HFF-Myc (cell line): Measurements from ENCODE around the gene RUSF1.
"Not testable (repeated sequence)": the region's sequence is repeated elsewhere in the genome, so short reads cannot be mapped to it uniquely, and the experiment has no call there.

Source experiments
- DNase-seq: peaks from one replicate; pipeline ENCODE4 v3.0.0-alpha.2; 2011; ENCODE audit warnings: low read depth; ENCODE audit errors: extremely low read depth
- H3K4me3 ChIP-seq: replicated peaks from 2 replicates; pipeline ENCODE4 v1.5.1; 2011; ENCODE audit warnings: low read depth, mild to moderate bottlenecking, control low read depth, low read length
- TF ChIP-seq, protein P1 (sequence below): IDR thresholded peaks from 2 replicates; pipeline ENCODE4 v1.5.1; 2012; ENCODE audit warnings: mild to moderate bottlenecking, low read depth, low read length, control low read depth; ENCODE audit errors: missing control alignments

RUSF1 gene

GRCh38 chr16:31507929-31508705, at the start of gene RUSF1:
Gene RUSF1 (minus strand): TSS chr16:31508391. CDS start chr16:31508373, 18 bp downstream.
- peak within 1 kb of the TSS; percentile 92 for H3K4me3 ChIP-seq
- no peak for DNase-seq
- TF ChIP-seq, protein P1, sequence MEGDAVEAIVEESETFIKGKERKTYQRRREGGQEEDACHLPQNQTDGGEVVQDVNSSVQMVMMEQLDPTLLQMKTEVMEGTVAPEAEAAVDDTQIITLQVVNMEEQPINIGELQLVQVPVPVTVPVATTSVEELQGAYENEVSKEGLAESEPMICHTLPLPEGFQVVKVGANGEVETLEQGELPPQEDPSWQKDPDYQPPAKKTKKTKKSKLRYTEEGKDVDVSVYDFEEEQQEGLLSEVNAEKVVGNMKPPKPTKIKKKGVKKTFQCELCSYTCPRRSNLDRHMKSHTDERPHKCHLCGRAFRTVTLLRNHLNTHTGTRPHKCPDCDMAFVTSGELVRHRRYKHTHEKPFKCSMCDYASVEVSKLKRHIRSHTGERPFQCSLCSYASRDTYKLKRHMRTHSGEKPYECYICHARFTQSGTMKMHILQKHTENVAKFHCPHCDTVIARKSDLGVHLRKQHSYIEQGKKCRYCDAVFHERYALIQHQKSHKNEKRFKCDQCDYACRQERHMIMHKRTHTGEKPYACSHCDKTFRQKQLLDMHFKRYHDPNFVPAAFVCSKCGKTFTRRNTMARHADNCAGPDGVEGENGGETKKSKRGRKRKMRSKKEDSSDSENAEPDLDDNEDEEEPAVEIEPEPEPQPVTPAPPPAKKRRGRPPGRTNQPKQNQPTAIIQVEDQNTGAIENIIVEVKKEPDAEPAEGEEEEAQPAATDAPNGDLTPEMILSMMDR: no peak

GRCh38 chr16:31542763-31543162, 34.6 kb upstream of the RUSF1 start:
- no peak for DNase-seq
- TF ChIP-seq, protein P1: no peak
- no peak overlapping the region for H3K4me3 ChIP-seq

- not testable (repeated sequence) for H3K4me3 ChIP-seq, DNase-seq
Measured at GRCh38 chr16:31539762-31540161, 31.6 kb upstream of the RUSF1 start.

GRCh38 chr16:31538243-31538598, 30.0 kb upstream of the RUSF1 start:
- DNase-seq, H3K4me3 ChIP-seq: not testable (repeated sequence)

DNA sequence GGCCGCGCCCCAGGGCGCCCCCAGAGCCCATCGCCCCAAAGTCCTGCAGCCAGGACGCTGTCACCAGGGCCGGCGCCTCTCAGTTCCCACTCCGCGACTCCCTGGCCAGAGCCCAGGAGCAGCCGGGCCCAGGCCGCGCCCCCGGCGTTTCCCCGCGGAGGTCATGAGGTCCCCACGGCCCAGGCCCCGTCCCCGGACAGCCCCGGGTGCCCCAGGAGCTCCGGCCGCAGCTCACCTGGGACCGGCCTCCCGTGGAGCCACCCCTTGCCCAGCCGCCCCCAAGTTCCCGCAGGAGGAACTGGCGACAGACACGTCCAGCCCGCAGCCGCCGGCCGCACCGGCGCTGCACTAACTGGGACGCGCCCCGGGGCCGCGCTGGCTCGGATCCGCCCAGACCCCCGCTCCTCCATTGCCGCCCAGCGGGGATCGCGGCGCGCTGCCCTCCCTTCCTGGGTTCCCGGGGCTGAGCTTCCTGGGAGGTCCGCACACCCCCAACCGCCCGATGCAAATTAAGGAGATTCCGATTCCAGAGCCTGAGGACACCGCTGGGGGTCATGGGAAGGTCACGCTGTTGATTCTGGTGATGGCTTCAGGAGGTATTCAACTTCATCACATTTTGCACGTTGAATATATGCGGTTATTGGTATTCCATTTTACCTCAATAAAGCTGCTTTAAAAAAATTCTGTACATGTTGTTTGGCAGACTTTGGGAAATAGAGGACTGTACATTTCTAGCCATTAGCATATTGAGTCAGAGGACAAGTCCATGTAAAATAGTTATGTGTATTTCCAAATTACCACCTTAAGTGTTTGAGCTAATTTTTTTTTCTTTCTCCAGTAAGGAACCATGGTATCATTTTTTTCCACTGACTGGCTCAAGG, 29.4 kb upstream of the RUSF1 start:
- no peak overlapping the region for H3K4me3 ChIP-seq
- no peak for DNase-seq
- TF ChIP-seq, protein P1: no peak

- no peak overlapping the region for H3K4me3 ChIP-seq
- TF ChIP-seq, protein P1: no peak
- no peak for DNase-seq
Measured at GRCh38 chr16:31536804-31537361, 28.7 kb upstream of the RUSF1 start.

DNA sequence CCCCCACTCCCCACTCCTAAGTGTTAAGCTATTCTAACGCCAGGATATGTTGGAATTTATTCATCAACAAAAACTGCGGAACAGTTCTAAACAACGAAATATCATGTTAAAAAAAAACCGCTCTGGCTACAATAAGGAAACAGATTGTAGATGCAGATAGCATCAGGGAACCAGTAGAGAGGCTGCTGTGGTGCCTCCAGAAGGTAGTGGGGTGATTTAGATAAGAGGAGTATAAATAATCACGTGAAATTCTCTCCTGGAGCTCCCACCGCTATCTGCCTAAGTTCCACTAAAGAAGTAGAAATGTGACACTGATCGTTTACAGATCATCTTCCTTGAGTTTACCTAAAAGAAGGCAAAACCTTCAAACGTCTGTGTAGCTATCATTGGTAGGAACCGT, 27.5 kb upstream of the RUSF1 start:
- TF ChIP-seq, protein P1: no peak
- no peak overlapping the region for H3K4me3 ChIP-seq
- DNase-seq: no peak
